ENCODE results near the gene METTL23.
"Not testable (repeated sequence)": the region's sequence is repeated elsewhere in the genome, so short reads cannot be mapped to it uniquely, and the experiment has no call there.

METTL23 gene

GRCh38 chr17:76735586-76736348 lies 9.1 kb downstream of the METTL23 start:
- DNase-seq, result no peak

DNA sequence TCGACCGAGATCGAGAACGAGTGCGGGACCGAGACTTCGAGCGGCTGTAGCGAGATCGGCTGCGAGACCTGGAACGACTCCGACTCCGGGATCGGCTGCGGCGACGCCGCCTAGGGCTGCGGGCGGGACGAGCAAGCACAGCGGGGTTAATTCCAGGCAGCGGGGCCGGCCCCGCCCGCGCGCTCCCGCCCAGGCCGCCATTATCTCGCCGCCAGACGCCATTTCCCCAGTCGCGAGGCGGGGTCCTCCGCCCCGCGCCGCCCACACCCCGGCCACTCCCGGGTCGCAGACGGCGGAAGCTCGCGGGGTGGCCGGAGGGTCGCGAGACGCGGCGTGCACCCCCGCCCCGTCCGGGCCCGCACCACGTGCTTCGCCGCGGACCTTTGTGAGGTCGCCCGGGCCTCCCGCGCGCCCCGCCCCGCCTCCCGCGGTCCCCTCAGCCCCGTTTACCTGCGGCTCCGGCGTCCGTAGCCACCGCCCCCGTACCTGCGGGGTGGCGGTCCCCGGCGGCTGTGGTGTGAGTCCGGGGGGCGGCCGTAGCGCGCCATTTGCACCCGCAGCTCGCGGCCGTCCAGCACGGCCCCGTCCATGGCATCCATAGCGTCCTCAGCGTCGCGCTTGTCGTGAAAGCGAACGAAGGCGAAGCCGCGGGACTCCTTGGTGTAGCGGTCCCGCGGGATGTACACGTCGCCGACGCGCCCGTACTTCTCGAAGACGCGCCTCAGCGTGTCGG lies 9.9 kb downstream of the METTL23 start:
- DNase-seq, result peak; percentile 74

DNA sequence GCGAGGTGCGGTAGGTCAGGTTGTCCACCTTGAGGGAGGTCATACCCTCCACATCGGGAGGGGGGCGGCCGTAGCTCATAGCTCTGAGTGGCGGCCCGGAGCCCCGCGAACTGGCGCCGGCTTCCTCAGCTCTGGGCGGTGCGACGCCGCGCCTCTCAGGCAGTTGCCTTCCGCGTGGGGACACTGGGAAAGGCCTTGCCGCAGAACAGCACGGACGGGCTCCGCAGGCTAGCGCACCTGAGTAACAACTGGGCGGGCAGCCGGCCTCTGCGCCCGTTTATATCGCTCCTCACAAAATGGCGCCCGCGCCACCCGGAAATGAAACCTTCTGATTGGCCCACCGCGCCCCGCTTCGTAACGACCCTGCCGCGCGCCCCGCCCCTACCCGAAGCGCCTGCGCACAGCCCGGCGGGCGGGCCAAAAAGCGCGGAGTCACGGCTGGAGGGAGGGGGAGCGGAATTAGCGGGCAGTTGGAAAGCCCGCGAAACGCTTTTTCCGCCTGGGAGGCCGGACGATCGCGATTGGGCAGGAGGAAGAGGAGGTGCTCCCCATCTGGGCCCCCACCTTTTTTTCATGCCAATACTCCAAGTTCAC lies 10.5 kb downstream of the METTL23 start, which contains the start of gene SRSF2:
Gene SRSF2, minus strand, starts transcription at position 250 of the 594 bp plus-strand sequence. Its CDS starts 171 bp downstream, at position 79.
- DNase-seq, result peak; percentile 98

DNA sequence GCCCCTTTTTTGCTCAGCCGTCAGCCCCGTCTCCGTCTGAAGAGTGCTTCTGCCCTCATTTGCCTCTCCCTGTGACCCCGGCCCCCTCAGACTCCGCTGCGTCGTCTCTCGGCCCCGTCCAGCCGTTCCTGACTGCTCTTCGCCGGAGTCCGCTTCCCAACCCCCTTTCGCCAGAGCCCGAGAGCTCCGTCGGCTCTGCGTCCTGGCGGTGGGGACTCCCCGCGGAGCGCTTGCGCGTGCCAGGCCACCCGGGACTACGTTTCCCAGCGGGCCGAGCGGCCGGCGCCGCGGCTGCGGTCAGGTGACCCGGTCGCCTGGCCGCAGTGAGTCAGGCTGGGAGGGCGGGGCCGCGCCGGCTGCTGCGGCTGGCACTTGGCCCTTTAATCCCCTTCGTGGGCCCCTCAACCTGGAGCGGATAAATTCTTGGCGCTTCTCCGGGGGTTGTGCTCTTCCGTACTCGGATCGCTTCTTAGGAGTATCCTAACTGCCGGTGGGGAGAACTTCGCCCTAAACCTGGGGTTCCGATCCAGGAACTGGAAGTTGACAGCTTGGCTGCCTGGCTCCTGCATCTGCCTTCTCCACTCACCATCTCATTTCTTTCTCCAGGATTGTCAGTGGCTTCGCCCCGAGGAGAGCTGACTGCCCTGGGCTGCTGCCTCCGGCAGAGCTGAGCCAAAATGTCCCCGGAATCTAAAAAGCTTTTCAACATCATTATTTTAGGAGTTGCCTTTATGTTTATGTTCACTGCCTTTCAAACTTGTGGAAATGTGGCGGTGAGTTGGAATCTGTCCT lies 11.2 kb downstream of the METTL23 start, which contains the start of gene MFSD11:
Gene MFSD11, plus strand, starts transcription at position 444 of the 792 bp plus-strand sequence. Its CDS starts 234 bp downstream, at position 678.
- peak; percentile 95 for DNase-seq

GRCh38 chr17:76738468-76738850 lies 11.8 kb downstream of the METTL23 start:
- DNase-seq, result no peak

- DNase-seq, result not testable (repeated sequence)
Measured at GRCh38 chr17:76739568-76740115, 13.0 kb downstream of the METTL23 start.

DNA sequence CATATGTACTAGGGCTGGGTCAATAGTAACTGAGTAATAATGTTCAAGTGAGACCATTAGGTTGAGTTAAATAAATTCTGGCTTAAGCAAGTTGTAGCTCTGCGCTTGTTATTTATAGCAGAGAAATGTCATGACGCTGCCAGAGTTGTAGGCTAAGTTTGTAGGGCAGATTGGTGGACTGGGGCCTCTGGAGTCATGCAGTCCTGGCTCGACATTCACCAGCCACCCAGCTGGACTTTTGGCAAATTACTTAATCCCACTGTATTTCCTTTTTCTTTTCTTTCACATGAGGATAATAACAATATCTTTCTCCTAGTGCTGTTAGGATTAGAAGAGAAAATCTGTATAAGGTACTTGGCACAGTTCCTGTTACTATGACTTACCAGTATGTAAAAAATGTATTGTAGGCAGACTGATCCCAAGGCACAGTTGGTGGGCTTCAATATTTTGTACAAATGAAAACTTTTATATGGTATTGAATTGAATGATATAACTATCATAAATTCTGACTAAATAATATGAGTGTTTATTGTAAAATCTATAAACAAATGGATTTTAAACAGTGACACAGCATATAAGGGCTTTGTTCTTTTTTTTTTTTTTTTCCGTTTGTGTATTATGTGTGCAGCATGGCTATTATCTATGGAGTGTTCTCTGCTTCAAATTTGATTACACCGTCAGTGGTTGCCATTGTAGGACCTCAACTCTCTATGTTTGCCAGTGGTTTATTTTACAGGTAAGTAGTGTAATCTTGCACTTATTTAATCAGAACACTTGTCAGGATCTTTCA lies 13.9 kb downstream of the METTL23 start:
- DNase-seq, result no peak

DNA sequence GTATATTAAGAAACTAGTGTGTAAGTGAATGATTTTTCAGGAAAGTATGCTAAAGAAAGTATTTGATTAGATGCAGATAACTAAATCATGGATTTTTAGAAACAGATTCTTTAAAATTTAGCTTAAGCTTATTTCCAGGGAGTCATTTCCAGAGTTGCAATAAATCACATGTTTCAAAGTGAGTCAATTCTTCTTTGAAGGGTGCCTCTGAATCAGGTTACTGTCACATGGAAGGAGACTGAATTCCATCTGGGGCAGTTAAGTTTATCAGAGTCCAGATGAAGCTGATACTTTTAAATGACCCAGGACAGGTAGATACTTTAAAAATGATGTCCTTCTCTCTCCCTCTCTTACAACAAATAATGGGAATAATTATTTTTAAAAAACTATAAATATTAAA lies 16.3 kb downstream of the METTL23 start:
- no peak for DNase-seq

- DNase-seq, result no peak
Measured at GRCh38 chr17:76744747-76745146, 18.1 kb downstream of the METTL23 start.

DNA sequence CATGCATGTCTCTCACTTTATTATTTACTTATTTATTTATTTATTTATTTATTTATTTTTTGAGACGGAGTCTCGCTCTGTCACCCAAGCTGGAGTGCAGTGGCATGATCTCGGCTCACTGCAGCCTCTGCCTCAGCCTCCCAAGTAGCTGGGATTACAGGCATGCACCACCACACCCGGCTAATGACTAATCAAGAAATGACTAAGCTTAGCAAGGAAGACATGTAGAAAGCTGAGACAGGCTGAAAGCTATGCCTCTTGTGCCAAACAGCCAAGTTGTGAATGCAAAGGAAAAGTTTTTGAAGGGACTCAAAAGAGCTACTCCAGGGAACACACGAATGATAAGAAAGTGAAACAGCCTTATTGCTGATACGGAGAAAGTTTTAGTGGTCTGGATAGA lies 19.1 kb downstream of the METTL23 start:
- peak; percentile 16 for DNase-seq

GRCh38 chr17:76747716-76748363 lies 21.2 kb downstream of the METTL23 start:
- DNase-seq, result no peak

DNA sequence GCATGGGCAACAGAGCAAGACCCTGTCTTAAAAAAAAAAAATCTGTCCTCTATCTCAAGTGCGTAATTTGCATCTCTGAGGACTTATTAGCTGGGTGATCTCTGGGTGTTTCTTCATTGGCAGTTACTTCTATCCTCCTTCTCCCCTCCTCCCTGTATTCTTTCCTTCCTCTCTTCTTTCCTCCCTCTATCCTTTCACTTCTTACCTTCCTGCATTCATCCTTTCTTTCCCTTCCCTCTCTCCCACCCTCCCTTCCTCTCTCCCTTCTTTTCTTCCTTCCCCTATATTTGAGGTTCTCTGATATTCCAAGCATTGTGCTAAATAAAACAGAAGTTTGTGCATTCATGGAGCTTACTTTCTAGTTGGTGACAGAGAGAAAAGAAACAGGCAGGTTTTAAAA lies 22.0 kb downstream of the METTL23 start:
- DNase-seq, result no peak

- DNase-seq, result no peak
Measured at GRCh38 chr17:76751416-76751993, 24.9 kb downstream of the METTL23 start.

GRCh38 chr17:76752006-76752405 lies 25.4 kb downstream of the METTL23 start:
- DNase-seq, result no peak

- DNase-seq, result no peak
Measured at GRCh38 chr17:76753061-76753961, 26.7 kb downstream of the METTL23 start.

DNA sequence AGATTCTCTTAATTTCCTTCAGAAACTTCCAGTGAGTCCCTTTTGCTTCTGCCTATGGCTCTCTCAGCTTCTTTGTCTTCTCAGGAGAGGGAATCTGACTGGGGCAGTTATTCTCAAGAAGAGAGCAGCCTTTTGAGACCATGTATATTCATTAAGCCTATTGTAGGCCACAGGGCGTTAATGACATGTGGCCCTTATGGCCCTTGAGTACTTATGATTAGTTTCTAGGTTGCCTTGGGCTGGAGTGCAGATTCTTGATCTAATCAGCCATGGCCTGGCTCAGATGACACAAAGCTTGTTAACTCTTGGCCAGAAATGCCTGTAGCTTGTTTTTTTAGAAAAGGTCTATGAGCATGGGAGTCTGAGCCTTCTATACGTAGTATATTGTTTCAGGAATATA lies 28.6 kb downstream of the METTL23 start:
- DNase-seq, result no peak

GRCh38 chr17:76757256-76757655 lies 30.6 kb downstream of the METTL23 start:
- DNase-seq, result no peak

GRCh38 chr17:76758570-76758969 lies 31.9 kb downstream of the METTL23 start:
- no peak for DNase-seq

DNA sequence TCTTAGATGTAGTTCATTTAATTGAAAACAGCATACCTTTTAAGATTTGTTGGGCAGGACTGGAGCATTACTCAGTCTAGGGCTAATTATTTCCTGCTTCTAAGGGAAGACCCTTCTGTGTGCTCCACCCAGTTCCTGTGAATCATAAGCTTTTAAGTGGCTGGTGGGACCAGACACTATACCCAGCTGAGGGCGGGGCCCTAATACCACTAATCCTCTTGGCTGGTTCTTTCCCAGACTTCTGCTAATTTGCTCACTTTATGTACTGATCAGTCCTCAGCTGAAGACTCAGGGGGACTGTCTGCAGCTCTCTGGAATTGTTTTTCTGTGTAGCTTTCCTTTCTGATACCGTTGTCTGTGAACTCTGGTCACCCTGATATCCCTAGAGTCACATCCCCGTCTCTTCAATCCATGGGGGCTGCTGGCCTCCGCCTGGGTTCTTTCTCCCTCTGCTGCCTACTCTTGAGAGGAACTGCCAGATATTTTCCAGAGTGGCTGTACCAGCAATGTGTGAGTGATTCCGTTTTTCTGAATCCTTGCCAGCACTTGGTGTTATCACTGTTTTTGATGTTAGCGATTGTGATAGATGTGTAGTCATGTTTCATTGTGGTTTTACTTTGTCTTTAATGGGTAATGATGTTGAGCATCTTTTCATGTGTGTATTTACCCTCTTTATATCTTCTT lies 46.3 kb downstream of the METTL23 start:
- DNase-seq, result peak; percentile 60
